AG04449 (cell line): ENCODE results near the gene XYLT2.
"Not testable (repeated sequence)": the region's sequence is repeated elsewhere in the genome, so short reads cannot be mapped to it uniquely, and the experiment has no call there.

Experiments used
- CTCF ChIA-PET: fragments of 350-600 bp; formaldehyde crosslinking; extraction: SDS; loops from one replicate; lab custom pipeline; 2021; ENCODE audit warnings: antibody characterized with exemption; lab: Yijun Ruan, JAX
- POLR2A ChIA-PET: fragments of 400-600, 350-600 bp; formaldehyde crosslinking; extraction: SDS; loops from one replicate; lab custom pipeline; 2020; ENCODE audit warnings: antibody characterized with exemption, inconsistent platforms; lab: Yijun Ruan, JAX
- DNase-seq: peaks from one replicate; pipeline ENCODE4 v3.0.0-alpha.2; 2010; ENCODE audit warnings: low read depth, low spot score
- H3K4me3 ChIP-seq: 2 replicates; pipeline ENCODE4 v1.5.1; 2011; ENCODE audit warnings: low read depth, mild to moderate bottlenecking, control low read depth, low read length
- TF ChIP-seq, protein P1 (sequence below): IDR thresholded peaks from one replicate; pipeline ENCODE4 v1.5.1; 2011; ENCODE audit warnings: mild to moderate bottlenecking, moderate library complexity, low read length, control low read depth, inconsistent platforms; ENCODE audit not compliant: insufficient read depth; ENCODE audit errors: missing control alignments

XYLT2 gene

DNA sequence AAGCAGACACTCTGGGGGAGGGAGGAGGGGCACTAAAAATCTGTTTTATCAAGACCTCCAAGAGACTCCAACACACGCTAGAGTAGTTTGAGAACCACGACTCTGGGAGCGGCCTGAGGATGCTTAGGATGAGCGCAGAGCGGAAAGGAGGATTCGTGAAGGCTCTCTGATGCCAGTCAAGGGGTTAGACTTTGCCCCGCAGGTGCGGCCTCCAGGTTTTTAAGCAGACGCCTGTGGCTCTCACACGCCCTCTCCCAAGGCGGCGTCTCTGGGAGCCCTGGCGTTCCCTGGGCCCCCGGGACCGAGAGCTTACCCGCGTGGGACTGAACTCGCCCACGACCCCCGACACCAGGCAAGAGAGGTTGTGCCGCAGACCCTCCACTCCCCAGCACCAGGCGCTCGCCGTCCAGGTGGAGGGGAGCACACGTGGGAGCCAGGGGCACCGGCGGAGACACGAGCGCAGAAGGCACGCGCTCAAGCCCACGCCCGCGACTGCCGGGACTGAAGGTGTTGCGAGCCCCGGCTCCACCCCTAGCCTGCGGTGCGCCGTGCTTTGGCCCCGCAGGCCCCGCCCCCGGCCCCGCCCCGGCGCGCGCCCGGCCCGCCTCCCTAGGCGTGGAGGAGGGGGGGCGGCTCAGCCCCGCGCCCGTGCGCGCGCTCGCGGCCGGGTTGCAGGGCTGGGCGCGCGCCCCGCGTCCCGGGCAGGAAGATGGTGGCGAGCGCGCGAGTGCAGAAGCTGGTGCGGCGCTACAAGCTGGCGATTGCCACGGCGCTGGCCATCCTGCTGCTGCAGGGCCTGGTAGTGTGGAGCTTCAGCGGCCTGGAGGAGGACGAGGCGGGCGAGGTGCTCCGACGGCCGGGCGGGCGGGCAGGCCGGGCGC lies at the start of gene XYLT2:
Gene XYLT2, plus strand, starts transcription at position 695 of the 881 bp plus-strand sequence. Its CDS starts 15 bp downstream, at position 710.
- CTCF ChIA-PET = interaction anchor here (1.0 to 7.6 kb wide), 6 partner anchors 10 to 52 kb away, joined by 3 to 116 read pairs (median 4); partner anchors contain the start of gene LRRC59
- peak within 1 kb of the TSS; percentile 84 for H3K4me3 ChIP-seq
- DNase-seq = no peak
- TF ChIP-seq, protein P1, sequence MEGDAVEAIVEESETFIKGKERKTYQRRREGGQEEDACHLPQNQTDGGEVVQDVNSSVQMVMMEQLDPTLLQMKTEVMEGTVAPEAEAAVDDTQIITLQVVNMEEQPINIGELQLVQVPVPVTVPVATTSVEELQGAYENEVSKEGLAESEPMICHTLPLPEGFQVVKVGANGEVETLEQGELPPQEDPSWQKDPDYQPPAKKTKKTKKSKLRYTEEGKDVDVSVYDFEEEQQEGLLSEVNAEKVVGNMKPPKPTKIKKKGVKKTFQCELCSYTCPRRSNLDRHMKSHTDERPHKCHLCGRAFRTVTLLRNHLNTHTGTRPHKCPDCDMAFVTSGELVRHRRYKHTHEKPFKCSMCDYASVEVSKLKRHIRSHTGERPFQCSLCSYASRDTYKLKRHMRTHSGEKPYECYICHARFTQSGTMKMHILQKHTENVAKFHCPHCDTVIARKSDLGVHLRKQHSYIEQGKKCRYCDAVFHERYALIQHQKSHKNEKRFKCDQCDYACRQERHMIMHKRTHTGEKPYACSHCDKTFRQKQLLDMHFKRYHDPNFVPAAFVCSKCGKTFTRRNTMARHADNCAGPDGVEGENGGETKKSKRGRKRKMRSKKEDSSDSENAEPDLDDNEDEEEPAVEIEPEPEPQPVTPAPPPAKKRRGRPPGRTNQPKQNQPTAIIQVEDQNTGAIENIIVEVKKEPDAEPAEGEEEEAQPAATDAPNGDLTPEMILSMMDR = no peak
- POLR2A ChIA-PET = interaction anchor here (1.0 to 1.7 kb wide), 2 partner anchors 144 to 176 kb away, joined by 3 to 8 read pairs; partner anchors contain the start of gene COL1A1

DNA sequence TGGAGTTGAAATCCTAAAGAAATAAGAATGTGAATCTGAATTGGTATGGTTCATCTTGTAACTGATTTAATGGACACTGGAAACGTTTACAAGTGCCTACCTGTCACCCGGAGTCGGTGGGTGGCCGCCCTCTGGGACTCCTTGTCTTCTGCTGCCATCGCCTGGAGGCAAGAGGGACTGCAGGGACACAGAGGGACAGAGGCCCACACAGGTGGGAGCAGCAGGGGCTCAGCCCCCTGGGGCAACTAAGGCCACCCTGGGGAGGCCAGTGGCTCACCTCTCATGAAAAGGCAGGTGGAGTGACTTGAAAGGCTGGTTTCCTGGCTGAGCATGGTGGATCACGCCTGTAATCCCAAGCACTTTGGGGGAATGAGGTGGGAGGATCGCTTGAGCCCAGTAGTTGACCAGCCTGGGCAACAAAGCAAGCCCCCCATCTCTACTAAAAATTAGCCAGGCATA lies 48.5 kb upstream of the XYLT2 start:
- POLR2A ChIA-PET = interaction anchor here (0.6 to 1.9 kb wide), 7 partner anchors 96 to 183 kb away, joined by 3 to 8 read pairs (median 6); partner anchors contain the start of gene COL1A1

DNA sequence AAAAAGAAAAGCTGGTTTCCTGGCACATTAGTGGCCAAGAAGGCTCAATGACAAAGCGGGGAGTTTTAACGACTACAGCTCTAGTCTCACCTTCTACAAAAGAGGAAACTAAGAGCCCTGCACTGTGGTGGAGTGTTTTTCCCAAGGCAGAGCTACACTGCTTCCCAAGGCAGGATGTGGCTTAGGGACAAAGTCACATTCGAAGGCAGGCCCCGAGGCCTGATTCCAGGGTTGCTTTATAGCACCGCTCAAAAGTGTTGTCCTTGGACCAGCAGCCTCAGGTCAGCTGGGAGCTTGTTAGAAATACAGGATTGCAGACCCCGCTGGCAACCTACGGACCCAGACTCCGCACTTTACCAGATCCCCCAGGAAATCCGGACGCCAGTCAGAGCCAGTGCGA lies 47.9 kb upstream of the XYLT2 start:
- no peak overlapping the region for H3K4me3 ChIP-seq
- TF ChIP-seq, protein P1 = no peak
- no peak for DNase-seq
- ChIA-PET POLR2A (interaction anchor here (0.6 to 1.9 kb wide), 7 partner anchors 97 to 184 kb away, joined by 3 to 8 read pairs (median 4); partner anchors contain the start of gene COL1A1), CTCF (interaction anchor here (0.8 to 17.1 kb wide), 36 partner anchors 9 to 438 kb away, joined by 3 to 455 read pairs (median 7); partner anchors contain the start of genes COL1A1, PDK2, PPP1R9B and SGCA)

More for the DNA sequence above, 48.5 kb upstream of the XYLT2 start:
- no peak overlapping the region for H3K4me3 ChIP-seq
- CTCF ChIA-PET = interaction anchor here (0.7 to 17.1 kb wide), 41 partner anchors 9 to 438 kb away, joined by 3 to 455 read pairs (median 6); partner anchors contain the start of genes COL1A1, PDK2, PPP1R9B and SGCA
- TF ChIP-seq, protein P1 = peak; percentile 96
- no peak for DNase-seq

DNA sequence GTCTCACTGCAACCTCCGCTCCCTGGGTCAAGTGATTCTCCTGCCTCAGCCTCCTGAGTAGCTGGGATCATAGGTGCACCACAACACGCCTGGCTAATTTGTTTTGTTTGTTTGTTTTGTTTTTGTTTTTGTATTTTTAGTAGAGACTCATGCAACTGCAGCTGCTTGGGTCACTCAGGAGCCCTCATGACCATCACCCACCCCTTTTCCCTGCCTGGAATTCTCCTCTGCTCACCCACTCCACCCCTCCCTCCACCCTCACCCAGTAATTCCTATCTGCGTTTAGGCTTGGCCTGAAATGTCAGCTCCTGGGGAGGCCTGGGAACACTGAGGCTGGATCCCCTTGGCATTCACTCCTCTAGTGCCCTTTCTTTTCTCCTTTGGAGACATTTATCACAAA lies 46.1 kb upstream of the XYLT2 start:
- ChIA-PET POLR2A (no interaction called here), CTCF (interaction anchor here (0.6 to 17.1 kb wide), 13 partner anchors 8 to 206 kb away, joined by 3 to 455 read pairs (median 8); partner anchors contain the start of genes PPP1R9B, SGCA and TMEM92)
- TF ChIP-seq, protein P1 = no peak
- no peak for DNase-seq
- H3K4me3 ChIP-seq = no peak overlapping the region

DNA sequence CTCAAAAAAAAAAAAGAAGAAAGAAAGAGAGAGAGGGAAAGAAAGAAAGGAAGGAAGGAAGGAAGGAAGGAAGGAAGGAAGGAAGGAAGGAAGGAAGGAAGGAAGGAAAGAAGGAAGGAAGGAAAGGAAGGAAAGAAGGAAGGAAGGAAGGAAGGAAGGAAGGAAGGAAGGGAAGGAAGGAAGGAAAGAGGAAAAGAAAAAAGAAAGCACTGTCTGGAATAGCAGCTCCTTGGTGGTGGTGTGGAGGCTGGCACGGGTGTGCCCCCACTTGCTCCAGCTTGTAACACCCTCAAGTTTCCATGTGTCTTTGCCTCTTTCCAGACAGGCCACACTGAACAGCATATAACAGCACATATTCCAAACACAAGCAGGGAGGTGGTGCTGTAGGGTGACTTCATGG lies 45.1 kb upstream of the XYLT2 start:
- DNase-seq, H3K4me3 ChIP-seq, POLR2A ChIA-PET: not testable (repeated sequence)
- CTCF ChIA-PET = interaction anchor here (0.5 to 17.1 kb wide), 10 partner anchors 8 to 214 kb away, joined by 3 to 455 read pairs (median 4); partner anchors contain the start of gene SGCA

DNA sequence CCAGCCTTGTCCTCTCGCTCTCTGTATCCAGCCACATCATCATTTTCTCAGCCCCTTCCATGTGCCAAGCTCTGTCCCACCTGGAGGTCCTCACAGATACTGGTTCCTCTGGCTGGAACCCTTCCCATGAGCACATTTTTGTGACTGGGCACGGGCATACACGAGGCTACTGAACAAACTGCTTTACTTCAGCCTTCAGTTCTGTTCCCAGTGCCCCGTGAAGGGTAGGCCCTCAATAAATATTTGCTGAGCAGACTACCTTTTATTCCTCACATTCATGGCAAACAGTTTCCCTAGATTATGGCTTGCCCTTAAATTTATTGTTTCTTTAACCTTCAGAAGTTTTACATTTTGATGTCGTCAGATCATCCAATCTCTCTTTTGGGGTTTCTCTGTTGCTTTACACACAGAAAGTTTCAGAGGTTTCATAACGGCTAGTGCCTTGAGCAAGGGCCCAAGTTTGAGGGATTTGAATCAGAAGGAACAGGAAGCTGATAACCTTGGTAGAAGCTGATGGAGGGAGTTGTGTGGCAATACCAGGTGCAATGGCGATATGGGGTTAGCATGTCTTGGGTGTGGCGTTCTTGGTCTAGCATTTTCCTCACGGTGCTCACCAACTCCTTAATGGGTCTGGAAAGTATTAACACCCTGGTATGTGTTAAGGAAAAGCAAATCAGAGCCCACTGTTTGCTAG lies 43.9 kb upstream of the XYLT2 start:
- H3K4me3 ChIP-seq = no peak overlapping the region
- POLR2A ChIA-PET = no interaction called here
- DNase-seq = no peak
- CTCF ChIA-PET = interaction anchor here (1.4 to 17.1 kb wide), 4 partner anchors 132 to 209 kb away, joined by 4 to 455 read pairs (median 16); partner anchors contain the start of genes PDK2 and SGCA
- TF ChIP-seq, protein P1 = no peak
